Activated naive CD8-positive, alpha-beta T cell treated with anti-CD3 and anti-CD28 coated beads, Interleukin-2, amount 50 U/mL, for 16 hours (primary cell): ENCODE measurements around the gene SOCS1.
A peak's percentile ranks its signal among the peaks of the same experiment; 100 is the strongest.

Source experiments
- DNase-seq: peaks from one replicate; pipeline ENCODE4 v3.0.0-alpha.2; 2020; ENCODE audit warnings: low read depth, low spot score

SOCS1 gene

DNA sequence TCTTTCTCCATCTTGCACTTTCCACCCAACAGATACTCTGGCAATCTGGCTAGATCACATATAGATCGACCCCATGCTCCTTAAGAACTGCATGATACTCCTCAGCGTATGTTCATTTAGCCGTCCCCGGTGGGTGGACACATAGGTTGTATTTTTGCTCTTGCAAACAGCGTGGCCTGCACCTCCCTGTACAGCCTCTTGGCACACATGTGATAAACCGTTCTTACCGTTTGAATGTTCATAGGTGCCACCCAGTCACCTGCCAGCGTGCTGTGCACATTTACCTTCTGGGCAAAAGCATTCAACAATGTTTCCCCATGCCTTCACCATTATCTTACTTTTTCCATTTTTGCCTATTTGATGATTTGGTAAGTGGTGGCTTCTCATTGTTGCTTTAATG, 6.9 kb upstream of the SOCS1 start:
- DNase-seq, result no peak

DNA sequence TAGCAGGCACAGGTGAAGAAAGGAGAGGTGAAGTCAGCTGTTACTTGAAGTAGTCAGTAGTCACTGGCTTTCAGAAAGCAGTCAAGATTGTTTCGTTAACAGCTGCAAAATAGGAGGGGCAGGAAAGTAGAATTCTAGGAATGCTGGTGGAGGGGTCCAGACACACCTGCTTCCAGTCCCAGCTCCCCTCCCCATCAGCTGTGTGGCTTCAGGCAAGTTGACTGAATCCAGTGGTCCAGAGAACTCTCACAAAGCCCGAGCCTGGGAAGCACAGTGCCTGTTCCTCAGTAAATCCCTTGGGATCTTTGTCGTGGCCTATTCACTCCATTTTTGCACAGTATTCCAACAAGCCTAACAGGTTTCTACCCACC, 4.6 kb upstream of the SOCS1 start:
- DNase-seq, result no peak

DNA sequence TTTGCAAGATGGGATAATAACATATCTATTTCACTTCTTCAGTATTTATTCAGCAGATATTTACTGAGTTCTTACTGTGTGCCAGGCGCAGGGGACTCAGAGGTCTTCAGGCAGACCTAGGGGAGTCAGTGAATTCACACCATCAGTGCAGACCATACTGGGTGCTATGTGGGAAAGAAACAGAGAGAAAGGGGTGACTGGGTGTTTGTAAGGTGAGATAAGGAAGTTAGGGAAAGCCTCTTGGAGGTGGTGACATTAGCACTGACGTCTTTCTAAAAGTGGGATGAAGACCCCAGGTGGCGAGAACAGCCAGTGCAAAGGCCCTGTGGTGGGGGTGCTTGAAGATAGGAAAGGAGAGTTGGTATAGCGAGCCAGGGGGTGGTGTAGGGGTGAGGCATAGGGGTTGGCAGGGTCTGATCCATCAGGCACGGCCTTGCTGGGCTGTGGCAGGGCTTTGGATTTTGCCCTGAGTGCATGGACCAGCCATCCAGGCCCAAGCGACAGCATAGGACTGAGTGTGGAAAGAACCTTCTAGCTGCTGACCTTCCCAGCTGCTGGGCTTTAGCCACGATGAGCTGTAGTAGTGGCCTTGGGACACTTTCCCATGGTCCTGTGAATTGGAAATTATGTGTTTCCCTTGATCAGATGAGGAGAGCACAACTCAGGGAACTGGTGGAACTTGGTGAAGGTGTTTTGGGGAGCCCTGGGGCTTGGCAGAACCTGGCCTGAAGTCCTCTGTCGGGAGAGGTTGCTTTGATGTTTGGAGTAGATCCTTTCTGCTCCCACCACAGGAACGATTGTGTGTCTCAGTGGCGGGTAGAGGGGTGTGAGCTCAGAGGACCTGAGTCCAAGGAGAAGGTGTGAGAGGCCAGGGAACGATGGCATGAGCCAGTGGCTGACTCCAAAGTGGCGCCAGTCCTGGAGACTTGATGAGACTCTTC, 3.9 kb upstream of the SOCS1 start:
- no peak for DNase-seq

DNA sequence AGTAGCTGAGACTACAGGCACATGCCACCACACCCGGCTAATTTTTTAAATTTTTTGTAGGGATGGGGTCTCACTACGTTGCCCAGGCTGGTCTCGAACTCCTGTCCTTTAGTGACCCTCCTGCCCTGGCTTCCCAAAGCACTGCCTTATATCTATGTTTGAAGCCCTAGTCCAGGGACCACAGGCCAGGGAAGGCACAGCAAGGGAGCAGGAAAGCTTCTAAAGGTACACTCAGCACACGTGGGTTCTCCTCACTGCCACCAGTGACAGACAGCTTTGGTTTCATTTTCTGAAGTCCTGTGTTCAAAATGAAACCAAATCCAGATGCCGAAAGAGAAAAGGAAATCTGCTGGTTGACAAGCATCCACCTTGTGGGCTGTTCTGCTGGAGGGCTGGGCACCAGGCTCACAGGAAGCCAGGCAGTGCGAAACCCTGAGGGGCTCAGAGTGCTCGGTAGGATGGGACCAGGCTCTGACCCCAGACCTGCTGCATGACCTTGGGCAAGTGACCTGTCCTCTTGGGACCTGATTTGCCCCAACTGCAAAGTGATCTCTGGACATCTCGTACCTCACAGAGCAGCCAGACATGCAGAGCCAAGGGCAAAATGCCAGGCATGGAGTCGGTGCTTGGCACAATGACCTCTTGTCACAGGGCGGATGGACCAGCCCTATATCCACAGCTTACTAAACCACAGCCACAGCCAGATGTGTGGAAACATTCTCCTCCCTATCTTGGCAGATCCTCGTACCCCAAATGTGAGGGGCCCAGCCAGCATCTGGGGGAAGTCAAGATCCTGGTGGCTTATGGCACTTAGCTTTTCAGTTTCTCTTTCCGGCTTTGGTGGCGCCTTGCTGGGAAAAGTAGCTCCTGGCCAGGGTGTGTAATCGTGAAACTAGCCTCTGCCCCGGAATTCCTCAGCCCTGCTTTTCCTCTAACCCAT, 2.8 kb upstream of the SOCS1 start:
- DNase-seq, result no peak

DNA sequence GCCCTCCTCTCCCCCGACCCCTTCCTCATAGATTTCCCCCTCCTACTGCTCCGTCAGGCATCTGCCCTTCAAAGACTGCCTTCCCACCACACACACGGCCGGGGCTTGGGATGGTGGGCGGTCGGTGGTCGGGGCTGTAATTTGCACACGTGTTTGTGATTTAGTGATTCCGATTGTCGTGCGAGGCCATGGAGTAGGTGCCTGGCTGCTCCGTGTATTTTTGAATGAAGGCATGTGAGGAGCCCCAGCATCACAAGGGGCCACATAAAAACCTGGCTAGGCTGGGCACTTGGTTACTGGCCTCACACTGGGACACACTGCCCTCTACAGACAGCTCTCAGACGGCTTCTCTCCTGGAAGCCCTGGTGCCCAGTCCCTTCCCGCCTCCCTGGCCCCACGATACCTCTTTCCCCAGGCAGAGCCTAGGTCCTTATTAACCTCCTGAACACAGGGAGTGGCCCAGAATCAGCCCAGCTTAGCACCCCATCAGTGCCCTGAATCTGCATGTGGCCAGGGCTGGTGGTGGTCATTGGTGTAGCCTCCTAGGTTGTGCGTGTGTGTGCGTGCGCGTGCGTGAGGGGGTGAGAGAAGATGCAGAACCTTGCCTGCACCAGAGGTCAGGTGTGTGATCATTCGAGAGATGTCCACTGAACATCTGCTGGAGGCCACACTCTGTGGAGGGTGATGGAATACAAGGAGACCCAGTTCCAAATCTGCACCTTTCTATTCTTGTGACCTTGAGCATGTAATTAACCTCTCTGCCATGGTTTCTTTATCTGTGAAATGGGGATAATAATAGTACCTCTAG, 1.3 kb upstream of the SOCS1 start:
- DNase-seq, result no peak

DNA sequence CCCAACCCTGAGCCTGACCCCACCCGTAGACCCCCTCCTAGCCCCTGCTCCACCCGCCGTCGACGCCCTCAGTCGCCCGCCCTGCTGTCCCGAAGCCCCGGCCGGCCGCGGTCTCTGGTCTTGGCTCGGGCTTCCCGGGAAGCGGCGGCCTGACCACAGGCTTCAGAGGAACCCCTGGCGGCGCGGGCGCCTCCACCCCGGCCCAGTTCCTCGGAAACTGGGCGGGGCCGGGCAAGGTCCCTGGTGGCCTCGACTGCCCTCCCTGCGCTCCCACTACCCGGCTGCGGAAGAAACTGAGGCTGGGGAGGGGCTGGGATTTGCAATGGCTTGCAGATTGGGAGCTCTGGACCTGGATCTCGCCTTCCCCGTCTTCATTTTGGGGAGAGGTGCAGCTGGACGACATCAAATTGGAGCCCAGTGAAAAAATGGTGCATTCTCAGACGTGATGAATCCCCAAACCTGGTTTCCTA, 692 bp upstream of the SOCS1 start:
- DNase-seq, result no peak

DNA sequence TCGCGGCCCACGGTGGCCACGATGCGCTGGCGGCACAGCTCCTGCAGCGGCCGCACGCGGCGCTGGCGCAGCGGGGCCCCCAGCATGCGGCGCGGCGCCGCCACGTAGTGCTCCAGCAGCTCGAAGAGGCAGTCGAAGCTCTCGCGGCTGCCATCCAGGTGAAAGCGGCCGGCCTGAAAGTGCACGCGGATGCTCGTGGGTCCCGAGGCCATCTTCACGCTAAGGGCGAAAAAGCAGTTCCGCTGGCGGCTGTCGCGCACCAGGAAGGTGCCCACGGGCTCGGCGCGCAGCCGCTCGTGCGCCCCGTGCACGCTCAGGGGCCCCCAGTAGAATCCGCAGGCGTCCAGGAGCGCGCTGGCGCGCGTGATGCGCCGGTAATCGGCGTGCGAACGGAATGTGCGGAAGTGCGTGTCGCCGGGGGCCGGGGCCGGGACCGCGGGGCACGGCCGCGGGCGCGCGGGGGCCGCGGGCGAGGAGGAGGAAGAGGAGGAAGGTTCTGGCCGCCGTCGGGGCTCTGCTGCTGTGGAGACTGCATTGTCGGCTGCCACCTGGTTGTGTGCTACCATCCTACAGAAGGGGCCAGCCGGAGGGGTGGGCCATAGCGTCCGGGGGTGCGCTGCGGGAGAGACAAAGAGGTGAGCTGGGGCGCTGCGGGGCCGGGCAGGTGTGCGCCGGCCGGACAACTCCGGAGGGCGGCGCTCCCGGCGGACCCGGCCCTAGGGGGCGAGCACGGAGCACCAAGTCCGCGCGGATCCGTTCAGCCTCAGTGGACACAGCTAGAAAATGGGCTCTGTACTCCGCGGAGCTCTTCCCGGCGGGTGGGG, 879 bp downstream of the SOCS1 start:
- DNase-seq, result no peak

DNA sequence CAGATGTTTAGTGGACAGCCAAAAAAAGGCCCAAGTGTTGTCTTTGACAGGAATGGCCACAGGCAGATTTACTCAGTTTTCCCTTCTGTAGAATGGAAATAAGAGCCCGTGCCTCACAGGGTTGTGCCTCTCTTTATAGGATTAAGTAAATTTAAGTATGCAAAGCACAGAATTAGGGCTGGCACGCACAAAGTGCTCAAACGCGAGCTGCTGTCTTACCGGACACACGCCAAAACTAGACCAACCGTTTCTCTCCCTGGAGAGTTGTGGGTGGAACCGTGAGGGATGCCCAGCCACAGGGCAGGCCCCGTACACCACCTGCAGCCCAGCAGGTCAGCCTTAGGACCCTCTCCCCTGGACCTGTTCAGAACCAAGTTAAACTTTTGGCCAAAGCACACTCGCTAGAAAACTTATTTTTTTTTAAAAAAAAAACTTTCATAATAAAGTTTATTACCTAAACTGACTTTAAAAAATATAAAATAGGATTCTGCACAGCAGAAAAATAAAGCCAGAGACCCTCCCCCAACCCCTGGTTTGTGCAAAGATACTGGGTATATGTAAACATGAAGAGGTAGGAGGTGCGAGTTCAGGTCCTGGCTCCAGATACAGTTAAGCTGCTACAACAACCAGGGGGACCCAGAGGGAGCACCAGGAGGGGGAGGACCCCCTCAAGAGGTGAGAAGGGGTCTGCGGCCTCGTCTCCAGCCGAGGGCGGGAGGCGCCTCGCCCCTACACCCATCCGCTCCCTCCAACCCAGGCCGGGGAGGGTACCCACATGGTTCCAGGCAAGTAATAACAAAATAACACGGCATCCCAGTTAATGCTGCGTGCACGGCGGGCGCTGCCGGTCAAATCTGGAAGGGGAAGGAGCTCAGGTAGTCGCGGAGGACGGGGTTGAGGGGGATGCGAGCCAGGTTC, 1.8 kb downstream of the SOCS1 start:
- DNase-seq, result no peak

DNA sequence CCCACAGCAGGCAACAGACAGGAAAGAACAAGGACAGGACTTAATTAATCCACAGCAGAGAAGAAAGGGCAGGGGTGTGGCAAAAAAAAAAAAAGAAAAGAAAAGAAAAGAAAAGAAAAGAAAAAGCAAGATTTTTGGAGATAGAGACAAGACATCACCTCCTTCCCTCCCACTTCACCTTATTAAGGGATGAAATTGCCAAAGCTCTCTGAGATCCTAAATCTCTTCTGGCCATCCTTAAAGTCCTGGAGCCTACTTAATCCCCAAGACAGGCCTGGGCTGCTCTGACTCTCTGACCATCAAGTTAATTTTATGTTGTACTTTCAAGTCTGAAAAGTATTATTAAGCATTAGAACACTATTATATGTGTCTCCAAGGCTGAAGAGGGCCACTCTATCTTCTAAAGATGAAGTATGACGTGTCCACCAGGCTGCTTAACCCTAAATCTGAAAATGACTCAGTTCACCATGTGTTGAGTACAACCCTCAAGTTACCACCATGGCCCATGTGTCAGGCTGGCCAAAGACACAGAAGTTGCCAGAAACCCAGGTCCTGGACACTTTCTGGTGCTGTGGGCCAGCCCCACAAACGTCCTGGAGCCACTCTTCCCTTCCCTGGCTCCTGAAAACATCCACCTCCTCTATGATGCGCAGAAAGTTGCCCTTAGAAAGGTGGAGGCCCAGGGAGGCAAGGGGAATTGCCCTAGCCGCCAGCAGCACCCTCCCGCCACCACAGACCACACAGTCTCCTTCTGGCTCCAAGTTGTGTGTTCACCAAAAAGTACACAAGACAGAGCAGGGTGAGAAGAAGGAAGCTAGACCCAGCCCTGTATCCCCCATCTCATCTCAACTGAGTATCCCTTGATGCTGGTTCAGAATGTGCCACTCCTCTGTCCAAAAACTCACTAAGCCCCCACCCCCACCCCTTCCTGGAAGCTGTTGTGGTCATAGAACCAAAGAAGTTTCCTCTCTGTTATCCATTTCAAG, 2.7 kb downstream of the SOCS1 start:
- DNase-seq, result no peak

DNA sequence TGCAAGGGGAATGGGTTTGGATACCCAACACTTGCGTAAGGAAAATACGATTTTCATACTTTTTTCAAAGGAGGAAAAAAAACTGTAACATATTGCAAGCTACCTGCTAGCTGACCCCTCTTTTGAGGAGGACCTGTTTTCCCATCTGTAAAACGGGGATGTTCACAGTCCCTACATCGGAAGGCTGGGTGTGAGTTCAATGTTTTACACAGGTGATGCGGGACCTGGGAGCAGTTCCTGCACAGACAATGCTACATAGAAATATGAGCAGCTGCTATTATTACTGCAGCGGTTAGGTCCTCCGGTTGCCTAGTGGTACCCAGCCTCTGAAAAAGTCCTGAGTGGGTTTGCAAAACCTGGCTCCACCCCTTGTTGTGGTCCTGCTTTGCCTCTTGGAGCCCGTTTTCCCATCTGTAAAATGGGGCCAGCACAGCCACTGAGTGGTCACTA, 3.5 kb downstream of the SOCS1 start:
- DNase-seq, result no peak

DNA sequence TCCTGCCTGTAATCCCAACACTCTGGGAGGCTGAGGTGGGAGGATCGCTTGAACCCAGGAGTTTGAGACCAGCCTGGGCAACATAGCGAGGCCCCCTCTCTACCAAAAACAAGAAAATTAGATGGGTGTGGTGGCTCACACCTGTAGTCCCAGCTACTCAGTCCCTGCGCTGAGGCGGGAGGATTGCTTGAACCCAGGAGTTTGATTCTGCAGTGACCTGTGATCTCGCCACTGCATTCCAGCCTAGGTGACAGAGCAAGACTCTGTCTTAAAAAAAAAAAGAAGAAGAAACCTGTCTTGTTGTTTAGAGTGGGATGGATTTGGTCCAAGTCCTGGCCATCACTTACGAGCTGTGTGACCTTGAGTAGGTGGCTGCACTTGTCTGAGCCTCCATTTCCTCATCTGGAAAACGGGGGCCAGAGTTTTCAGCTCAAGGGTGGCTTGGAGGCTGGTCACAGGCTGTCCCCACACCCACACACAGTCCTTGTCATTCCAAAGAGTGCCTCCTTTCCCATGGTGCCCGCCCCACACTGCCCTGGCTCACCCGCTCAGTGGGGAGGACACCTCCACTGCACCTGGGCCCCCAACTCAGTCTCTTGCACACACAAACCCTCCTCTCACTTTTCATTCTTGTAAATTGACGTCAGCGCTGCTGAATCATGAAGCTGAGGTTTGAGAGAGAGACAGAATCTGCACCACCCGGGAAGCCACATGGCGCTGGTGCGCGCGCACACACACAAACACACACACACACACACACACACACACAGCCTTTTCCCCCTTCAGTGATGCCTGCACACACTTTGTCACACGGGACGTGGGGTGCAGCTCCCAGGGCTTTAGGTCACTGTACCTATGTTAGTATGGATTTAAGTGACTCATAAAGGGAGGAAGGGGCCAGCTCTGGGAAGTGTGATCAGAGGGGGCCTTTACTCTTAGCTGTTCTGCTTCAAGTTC, 4.2 kb downstream of the SOCS1 start:
- peak; percentile 70 for DNase-seq

DNA sequence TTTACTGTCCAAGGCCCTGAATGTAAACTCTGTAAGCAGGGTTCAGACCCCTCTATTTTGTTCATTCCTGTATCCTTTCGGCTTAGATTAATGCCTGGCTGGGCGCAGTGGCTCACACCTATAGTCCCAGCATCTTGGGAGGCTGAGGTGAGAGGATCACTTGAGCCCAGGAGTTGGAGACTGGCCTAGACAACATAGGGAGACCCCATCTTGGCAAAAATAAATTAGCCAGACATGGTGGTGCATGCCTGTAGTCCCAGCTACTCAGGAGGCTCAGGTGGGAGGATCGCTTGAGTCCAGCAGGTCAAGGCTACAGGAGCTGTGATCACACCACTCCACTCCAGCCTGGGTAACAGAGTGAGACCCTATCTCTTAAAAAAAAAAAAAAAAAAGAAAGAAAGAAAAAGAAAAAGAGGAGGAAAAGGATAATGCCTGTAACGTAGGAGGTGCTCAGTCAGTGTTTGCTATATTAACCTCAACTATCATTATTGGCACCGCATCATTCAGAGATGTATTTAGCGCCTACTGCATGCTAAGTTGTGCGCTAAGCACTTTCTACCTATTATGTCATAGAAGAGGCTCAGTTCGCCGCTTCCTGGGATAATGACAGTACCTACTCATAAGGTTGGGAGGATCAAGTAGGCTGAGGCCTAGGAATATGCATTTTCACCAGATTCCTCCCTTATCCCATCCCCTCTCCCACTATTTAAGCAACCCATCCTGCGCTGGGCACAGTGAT, 5.0 kb downstream of the SOCS1 start:
- no peak for DNase-seq

DNA sequence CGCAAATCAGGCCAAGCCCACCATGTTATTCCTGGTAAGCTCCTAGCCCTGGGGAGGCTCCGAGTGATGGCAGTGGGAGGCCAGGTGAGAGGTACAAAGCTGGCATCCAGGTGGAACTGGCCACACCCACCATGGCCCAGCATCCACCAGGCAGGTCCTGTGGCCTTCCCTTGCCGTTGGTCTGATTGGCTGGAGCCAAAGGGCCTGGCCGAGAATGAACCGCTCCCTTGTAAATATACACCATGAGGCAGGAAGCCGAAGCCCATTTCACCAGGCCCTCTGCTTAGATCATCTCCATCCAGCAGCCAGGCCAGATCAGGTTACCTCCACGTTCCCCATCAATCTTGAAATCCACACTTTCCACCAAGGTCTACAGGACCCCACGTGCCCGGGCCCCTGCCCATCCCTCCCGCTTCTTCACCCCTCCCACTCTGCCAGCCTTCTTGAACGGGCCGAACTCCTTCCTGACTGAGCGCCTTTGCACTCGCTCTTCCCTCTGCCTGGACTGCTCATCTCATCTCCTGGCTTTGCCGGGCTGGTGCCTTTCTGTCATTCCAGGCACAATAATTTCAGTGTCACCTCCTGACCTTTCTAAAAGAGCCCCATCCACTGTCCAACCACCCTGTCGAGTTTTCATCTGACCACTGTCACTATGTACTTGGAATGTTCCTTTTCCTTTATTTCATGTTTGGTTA, 5.8 kb downstream of the SOCS1 start:
- no peak for DNase-seq

DNA sequence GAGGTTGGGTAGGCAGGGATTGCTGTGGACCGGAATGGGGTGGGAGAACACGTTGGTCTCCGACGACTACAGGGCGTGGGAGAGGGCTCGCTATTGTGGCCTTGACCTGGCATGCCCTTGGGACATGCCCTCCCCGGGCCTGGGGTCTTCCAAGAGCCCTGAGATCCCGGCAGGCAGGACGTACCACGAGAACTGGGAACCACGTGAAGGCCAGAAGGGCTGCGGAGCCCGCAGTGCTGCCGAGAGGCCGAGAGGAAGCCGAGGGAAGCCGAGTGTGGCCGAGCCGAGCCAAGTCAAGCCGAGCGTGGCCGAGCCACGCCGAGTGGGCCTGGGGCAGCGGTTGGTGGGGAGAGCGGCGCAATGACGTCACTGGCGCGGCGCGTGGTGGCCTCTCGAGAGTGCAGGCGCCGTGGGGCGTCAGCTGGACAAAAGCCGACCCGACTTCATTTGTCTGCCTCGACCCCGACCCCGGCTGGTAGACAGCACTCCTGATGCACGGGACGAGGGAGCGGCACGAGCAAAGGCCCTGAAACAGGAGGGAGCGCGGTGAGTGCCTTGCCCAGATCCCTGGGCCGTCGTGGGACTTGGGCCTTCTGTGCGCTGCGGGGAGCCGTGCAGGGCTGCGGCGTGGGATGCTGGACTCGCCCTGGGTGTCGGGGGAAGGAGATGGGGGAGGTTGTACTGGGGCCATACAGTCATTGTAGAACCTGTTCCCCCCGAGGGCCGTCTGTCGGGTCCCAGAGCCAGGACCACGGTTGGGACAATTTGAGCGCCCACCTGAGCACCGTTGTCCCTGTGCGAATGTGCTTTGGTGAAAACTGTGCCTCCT, 6.6 kb downstream of the SOCS1 start:
- DNase-seq, result no peak

DNA sequence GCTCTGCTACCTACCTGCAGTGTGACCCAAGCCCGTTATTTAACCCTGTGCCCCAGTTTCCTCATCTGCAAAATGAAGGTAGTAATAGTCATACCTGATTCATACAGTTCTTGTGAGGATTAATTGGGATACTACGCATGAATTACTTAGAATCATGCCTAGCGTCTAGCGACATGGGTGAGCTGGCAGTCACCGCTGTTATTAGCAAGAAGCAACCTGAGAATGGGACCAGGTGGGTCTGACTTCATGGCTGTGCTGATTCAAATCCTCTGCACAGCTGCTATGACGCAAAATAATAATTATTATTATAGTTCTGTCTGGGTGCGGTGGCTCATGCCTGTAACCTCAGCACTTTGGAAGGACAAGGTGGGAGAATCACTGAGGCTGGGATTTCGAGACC, 7.9 kb downstream of the SOCS1 start:
- DNase-seq, result no peak
